GM12864 (cell line): ENCODE data around the gene NSFL1C.

ENCODE experiments used
- DNase-seq: peaks from one replicate; pipeline ENCODE4 v3.0.0-alpha.2; 2011; ENCODE audit warnings: low read depth
- H3K4me3 ChIP-seq: 2 replicates; pipeline ENCODE4 v1.5.1; 2011; ENCODE audit warnings: mild to moderate bottlenecking, low read depth, low read length, control low read depth
- CTCF ChIP-seq: IDR thresholded peaks from 2 replicates; pipeline ENCODE4 v1.5.1; 2011; ENCODE audit warnings: low read depth, mild to moderate bottlenecking, moderate library complexity, low read length, control low read depth, inconsistent platforms; ENCODE audit errors: missing control alignments

The NSFL1C gene

GRCh38 chr20:1466211-1467081, at the start of gene NSFL1C:
Gene NSFL1C (minus strand): TSS chr20:1466849. CDS start chr20:1466824, 25 bp downstream.
- peak; percentile 96 for TF ChIP-seq CTCF
- peak within 1 kb of the TSS; percentile 95 for H3K4me3 ChIP-seq
- DNase-seq = peak; percentile 72

- no peak for DNase-seq
- no peak overlapping the region for H3K4me3 ChIP-seq
- TF ChIP-seq CTCF = no peak
Observed at GRCh38 chr20:1513801-1514200, 47.2 kb upstream of the NSFL1C start.

GRCh38 chr20:1509237-1509636, 42.6 kb upstream of the NSFL1C start:
- DNase-seq = no peak
- peak; percentile 45 for TF ChIP-seq CTCF
- no peak overlapping the region for H3K4me3 ChIP-seq

- no peak for TF ChIP-seq CTCF
- no peak overlapping the region for H3K4me3 ChIP-seq
- DNase-seq = no peak
Observed at GRCh38 chr20:1508574-1508973, 41.9 kb upstream of the NSFL1C start.

GRCh38 chr20:1507276-1507675, 40.6 kb upstream of the NSFL1C start:
- no peak overlapping the region for H3K4me3 ChIP-seq
- no peak for TF ChIP-seq CTCF
- no peak for DNase-seq

GRCh38 chr20:1505871-1506270, 39.2 kb upstream of the NSFL1C start:
- no peak for DNase-seq
- H3K4me3 ChIP-seq = no peak overlapping the region
- no peak for TF ChIP-seq CTCF

- no peak overlapping the region for H3K4me3 ChIP-seq
- no peak for TF ChIP-seq CTCF
- no peak for DNase-seq
Observed at GRCh38 chr20:1505361-1505760, 38.7 kb upstream of the NSFL1C start.
